H9 (cell line): ENCODE results near the gene USP21. TPM values are rescaled to one million over a fixed set of nuclear protein-coding genes. Genes with fewer than 3 reads are reported as not detected.

Experiments used
- DNase-seq: peaks from one replicate; pipeline ENCODE4 v3.0.0-alpha.2; 2017
- H2AFZ ChIP-seq: one replicate; pipeline ENCODE4 v1.6.1; 2013; ENCODE audit warnings: mild to moderate bottlenecking, low read length, control low read depth, moderate library complexity
- H2AK5ac ChIP-seq: 2 replicates; pipeline ENCODE4 v1.6.1; 2013; ENCODE audit warnings: low read length, control low read depth, mixed read lengths; ENCODE audit not compliant: insufficient read length
- H2BK120ac ChIP-seq: one replicate; pipeline ENCODE4 v1.6.1; 2013; ENCODE audit warnings: low read depth, mild to moderate bottlenecking, low read length, control low read depth, inconsistent platforms; ENCODE audit not compliant: poor library complexity, severe bottlenecking
- H2BK12ac ChIP-seq: 2 replicates; pipeline ENCODE4 v1.6.1; 2013; ENCODE audit warnings: low read length, control low read depth, mixed read lengths, low read depth; ENCODE audit not compliant: insufficient read length
- H2BK15ac ChIP-seq: 2 replicates; pipeline ENCODE4 v1.6.1; 2013; ENCODE audit warnings: low read depth, low read length, control low read depth
- H2BK20ac ChIP-seq: one replicate; pipeline ENCODE4 v1.6.1; 2013; ENCODE audit warnings: low read depth, mild to moderate bottlenecking, low read length, control low read depth, inconsistent platforms; ENCODE audit not compliant: poor library complexity, severe bottlenecking
- H2BK5ac ChIP-seq: 2 replicates; pipeline ENCODE4 v1.6.1; 2013; ENCODE audit warnings: low read length, control low read depth, mixed read lengths; ENCODE audit not compliant: insufficient read length
- H3K14ac ChIP-seq: 2 replicates; pipeline ENCODE4 v1.6.1; 2013; ENCODE audit warnings: low read length, control low read depth; ENCODE audit not compliant: insufficient read depth
- H3K18ac ChIP-seq: 2 replicates; pipeline ENCODE4 v1.6.1; 2013; ENCODE audit warnings: low read depth, mild to moderate bottlenecking, mixed read lengths, low read length, control low read depth; ENCODE audit not compliant: insufficient read length
- H3K23ac ChIP-seq: 2 replicates; pipeline ENCODE4 v1.6.1; 2013; ENCODE audit warnings: low read length, control low read depth, mixed read lengths, low read depth; ENCODE audit not compliant: insufficient read length
- H3K23me2 ChIP-seq: 2 replicates; pipeline ENCODE4 v1.6.1; 2013; ENCODE audit warnings: low read depth, mild to moderate bottlenecking, mixed read lengths, low read length, control low read depth; ENCODE audit not compliant: insufficient read length, poor library complexity, severe bottlenecking
- H3K27ac ChIP-seq: 2 replicates; pipeline ENCODE4 v1.5.1; 2013; ENCODE audit warnings: low read length, control low read depth, mixed read lengths, low read depth; ENCODE audit not compliant: insufficient read length
- H3K27me3 ChIP-seq: 2 replicates; pipeline ENCODE4 v1.6.1; 2013; ENCODE audit warnings: low read length, control low read depth, inconsistent platforms; ENCODE audit not compliant: insufficient read depth
- H3K4ac ChIP-seq: 2 replicates; pipeline ENCODE4 v1.6.1; 2013; ENCODE audit warnings: low read depth, mild to moderate bottlenecking, control low read depth, inconsistent platforms, low read length, moderate library complexity
- H3K4me1 ChIP-seq: 2 replicates; pipeline ENCODE4 v1.6.1; 2013; ENCODE audit warnings: low read length, control low read depth, inconsistent platforms; ENCODE audit not compliant: insufficient read depth
- H3K4me2 ChIP-seq: 2 replicates; pipeline ENCODE4 v1.6.1; 2013; ENCODE audit warnings: low read length, control low read depth, mixed read lengths; ENCODE audit not compliant: insufficient read length, insufficient read depth
- H3K56ac ChIP-seq: 2 replicates; pipeline ENCODE4 v1.6.1; 2013; ENCODE audit warnings: low read depth, mild to moderate bottlenecking, mixed read lengths, low read length, control low read depth; ENCODE audit not compliant: insufficient read length
- H3K79me1 ChIP-seq: 2 replicates; pipeline ENCODE4 v1.6.1; 2013; ENCODE audit warnings: low read depth, mild to moderate bottlenecking, moderate library complexity, low read length, control low read depth, inconsistent platforms; ENCODE audit not compliant: insufficient read depth, poor library complexity, severe bottlenecking
- H3K79me2 ChIP-seq: 2 replicates; pipeline ENCODE4 v1.6.1; 2013; ENCODE audit warnings: low read length, control low read depth, inconsistent platforms; ENCODE audit not compliant: insufficient read depth
- H3K9ac ChIP-seq: 2 replicates; pipeline ENCODE4 v1.6.1; 2013; ENCODE audit warnings: low read length, control low read depth, mixed read lengths; ENCODE audit not compliant: insufficient read length; ENCODE audit errors: extremely low read depth
- H3K9me3 ChIP-seq: one replicate; pipeline ENCODE4 v1.6.1; 2013; ENCODE audit warnings: low read depth, low read length, inconsistent platforms; ENCODE audit not compliant: control insufficient read depth
- H3T11ph ChIP-seq: one replicate; pipeline ENCODE4 v1.6.1; 2013; ENCODE audit warnings: mild to moderate bottlenecking, low read length, control low read depth, inconsistent platforms
- H4K20me1 ChIP-seq: one replicate; pipeline ENCODE4 v1.6.1; 2013; ENCODE audit not compliant: control insufficient read depth, insufficient read length, insufficient read depth
- H4K5ac ChIP-seq: 2 replicates; pipeline ENCODE4 v1.6.1; 2013; ENCODE audit warnings: low read depth, mild to moderate bottlenecking, mixed read lengths, low read length, control low read depth; ENCODE audit not compliant: insufficient read length
- H4K8ac ChIP-seq: replicated peaks from 2 replicates; pipeline ENCODE4 v1.6.1; 2013; ENCODE audit warnings: low read length, control low read depth, mixed read lengths, low read depth; ENCODE audit not compliant: insufficient read length
- H4K91ac ChIP-seq: 2 replicates; pipeline ENCODE4 v1.6.1; 2013; ENCODE audit warnings: low read depth, mild to moderate bottlenecking, moderate library complexity, mixed read lengths, low read length, control low read depth; ENCODE audit not compliant: insufficient read length
- H3K27ac Mint-ChIP-seq, 3 experiments: 2 replicates in 2 of 3; 3 replicates in 1 of 3; pipeline ENCODE4 v1.8.0; 2020 to 2021; ENCODE audit warnings: mixed read lengths in 3 of 3, mild to moderate bottlenecking in 1 of 3, moderate library complexity in 1 of 3
- H3K27me3 Mint-ChIP-seq: 2 replicates; pipeline ENCODE4 v1.8.0; 2021; ENCODE audit warnings: low read depth, mild to moderate bottlenecking, moderate library complexity, mixed read lengths
- H3K36me3 Mint-ChIP-seq, 3 experiments: 2 replicates in 2 of 3; 3 replicates in 1 of 3; pipeline ENCODE4 v1.8.0; 2020 to 2021; ENCODE audit warnings: low read depth in 3 of 3, mixed read lengths in 3 of 3; ENCODE audit not compliant: insufficient read depth in 1 of 3
- H3K4me1 Mint-ChIP-seq, 2 experiments: 2 replicates each; pipeline ENCODE4 v1.8.0; 2020; ENCODE audit warnings: mixed read lengths in 2 of 2
- H3K4me3 Mint-ChIP-seq, 2 experiments: 2 replicates in 1 of 2; 3 replicates in 1 of 2; pipeline ENCODE4 v1.8.0; 2020 to 2021; ENCODE audit warnings: mild to moderate bottlenecking in 2 of 2, mixed read lengths in 2 of 2, moderate library complexity in 1 of 2
- H3K9me3 Mint-ChIP-seq, 2 experiments: 2 replicates in 1 of 2; 3 replicates in 1 of 2; pipeline ENCODE4 v1.8.0; 2020; ENCODE audit warnings: mild to moderate bottlenecking in 2 of 2, mixed read lengths in 2 of 2, moderate library complexity in 1 of 2
- WGBS: extraction: QIAGEN DNeasy Blood & Tissue Kit; methylation state at CpG from one replicate; pipeline ENCODE4 v1.1.7; 2013; ENCODE audit warnings: missing lambda C conversion rate, low lambda C conversion rate, mixed read lengths; ENCODE audit not compliant: insufficient read length; ENCODE audit errors: extremely low coverage; 5-methylcytosine and 5-hydroxymethylcytosine counted together
- total RNA-seq: library from RNA; stranded (reverse); gene quantifications from 2 replicates; pipeline ENCODE4 v1.2.1, GENCODE V29; 2021
- TF ChIP-seq, protein P1 (sequence below): fragments of 200-600 bp; sonication (generic); conservative IDR thresholded peaks from 3 replicates; pipeline ENCODE4 v1.8.0; 2021; ENCODE audit warnings: antibody characterized with exemption, mild to moderate bottlenecking

Gene USP21
- total RNA-seq, 1 experiment from 2014 or later, result 17.9 TPM

DNA sequence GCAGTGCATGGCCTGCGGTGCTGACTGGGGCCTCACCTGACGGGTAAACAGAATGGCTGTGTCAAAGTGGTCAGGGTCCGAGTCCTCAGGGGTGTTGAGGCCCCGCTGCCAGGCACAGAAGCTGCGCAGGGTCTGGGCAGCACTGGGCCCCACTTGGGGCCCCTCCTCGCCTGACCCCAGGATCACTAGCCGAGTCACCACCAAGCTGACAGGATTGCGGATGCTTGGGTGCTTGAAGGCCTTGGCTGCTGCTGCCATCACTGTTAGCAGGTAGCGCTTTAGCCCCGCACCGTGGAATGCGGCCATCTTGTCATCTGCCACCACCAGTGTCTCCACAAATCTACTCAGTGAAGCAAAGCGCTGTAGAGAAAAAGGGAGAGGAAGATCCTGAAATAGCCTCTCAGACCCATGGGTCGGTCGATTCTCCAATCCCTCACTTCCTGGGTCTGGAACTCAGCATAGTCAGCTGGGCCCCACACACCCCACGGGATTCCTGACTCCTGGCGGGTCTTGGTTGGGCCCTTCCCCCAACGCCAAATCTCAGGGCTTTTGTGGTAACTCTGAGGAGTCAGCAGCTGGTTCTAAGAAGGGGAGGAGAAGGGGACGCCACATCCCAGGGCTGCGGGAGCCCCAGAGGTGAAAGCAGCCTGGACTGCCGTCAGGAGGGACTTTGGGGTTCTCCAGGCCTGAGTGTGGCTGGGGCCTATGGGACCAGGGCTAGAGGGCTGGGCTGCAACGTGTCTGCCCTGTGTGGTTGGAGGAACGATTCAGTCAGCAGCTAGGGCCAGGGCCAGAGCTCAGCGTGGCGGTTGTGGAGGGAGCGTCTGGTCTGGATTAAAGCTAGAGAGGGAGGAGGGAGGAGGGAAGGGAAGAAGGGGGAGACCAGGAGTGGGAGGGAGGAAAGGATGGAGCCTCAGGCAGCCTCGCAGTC is 37.5 kb downstream of the USP21 start:
- no peak for DNase-seq
- WGBS, result no CpG with 5 or more reads among the region's 27 CpGs
- Histone ChIP-seq H3K79me1 (no peaks in the 10 kb centered on the region), H2BK5ac (no peak overlapping the region), H2AK5ac (no peak overlapping the region), H3T11ph (no peak overlapping the region), H4K20me1 (no peaks in the 10 kb centered on the region), H3K9ac (no peak overlapping the region), H3K4me1 (peaks cover 24% of the 10 kb centered on the region), H2BK15ac (no peak overlapping the region), H2BK12ac (no peak overlapping the region), H3K56ac (no peak overlapping the region), H3K23ac (no peak overlapping the region), H3K79me2 (no peaks in the 10 kb centered on the region), H3K27ac (no peak overlapping the region), H3K4me2 (peak overlapping the region; percentile 27), H3K4ac (no peak overlapping the region), H3K14ac (0 out of 2 replicates have a peak overlapping the region, but pooled peaks have one; percentile 19), H2BK120ac (no peak overlapping the region), H2AFZ (no peak overlapping the region), H3K23me2 (peaks cover 4% of the 10 kb centered on the region), H4K8ac (no peak overlapping the region), H3K9me3 (no peaks in the 10 kb centered on the region), H3K18ac (peak overlapping the region; percentile 27), H4K5ac (no peak overlapping the region), H2BK20ac (no peak overlapping the region), H3K27me3 (no peaks in the 10 kb centered on the region), H4K91ac (no peak overlapping the region)
- TF ChIP-seq, protein P1, sequence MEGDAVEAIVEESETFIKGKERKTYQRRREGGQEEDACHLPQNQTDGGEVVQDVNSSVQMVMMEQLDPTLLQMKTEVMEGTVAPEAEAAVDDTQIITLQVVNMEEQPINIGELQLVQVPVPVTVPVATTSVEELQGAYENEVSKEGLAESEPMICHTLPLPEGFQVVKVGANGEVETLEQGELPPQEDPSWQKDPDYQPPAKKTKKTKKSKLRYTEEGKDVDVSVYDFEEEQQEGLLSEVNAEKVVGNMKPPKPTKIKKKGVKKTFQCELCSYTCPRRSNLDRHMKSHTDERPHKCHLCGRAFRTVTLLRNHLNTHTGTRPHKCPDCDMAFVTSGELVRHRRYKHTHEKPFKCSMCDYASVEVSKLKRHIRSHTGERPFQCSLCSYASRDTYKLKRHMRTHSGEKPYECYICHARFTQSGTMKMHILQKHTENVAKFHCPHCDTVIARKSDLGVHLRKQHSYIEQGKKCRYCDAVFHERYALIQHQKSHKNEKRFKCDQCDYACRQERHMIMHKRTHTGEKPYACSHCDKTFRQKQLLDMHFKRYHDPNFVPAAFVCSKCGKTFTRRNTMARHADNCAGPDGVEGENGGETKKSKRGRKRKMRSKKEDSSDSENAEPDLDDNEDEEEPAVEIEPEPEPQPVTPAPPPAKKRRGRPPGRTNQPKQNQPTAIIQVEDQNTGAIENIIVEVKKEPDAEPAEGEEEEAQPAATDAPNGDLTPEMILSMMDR, result no peak
- peak overlapping the region in 2 of 3 experiments; percentile 75 to 85; a peak in 4 of 7 replicates for H3K27ac Mint-ChIP-seq
- peaks cover 0 to 25% (median 11%) of the 10 kb centered on the region in 3 experiments; a peak in 5 of 7 replicates for H3K36me3 Mint-ChIP-seq
- H3K9me3 Mint-ChIP-seq, result no peaks in the 10 kb centered on the region; a peak in 1 of 5 replicates
- H3K4me1 Mint-ChIP-seq, result peaks cover 58 to 61% of the 10 kb centered on the region in 2 experiments
- no peaks in the 10 kb centered on the region for H3K27me3 Mint-ChIP-seq
- peak overlapping the region; percentile 59 to 65 for H3K4me3 Mint-ChIP-seq
